Astrocyte (in vitro differentiated cells and primary cell): ENCODE data around the gene TATDN3.

Experiments
- CTCF ChIP-seq: IDR thresholded peaks from 2 replicates; pipeline ENCODE4 v1.5.1; 2011; ENCODE audit warnings: low read depth, mild to moderate bottlenecking, inconsistent platforms, low read length, moderate library complexity; ENCODE audit not compliant: insufficient read depth
- EZH2 ChIP-seq: IDR thresholded peaks from 2 replicates; pipeline ENCODE4 v1.6.1; 2012; ENCODE audit warnings: mild to moderate bottlenecking, low read length, inconsistent platforms; ENCODE audit not compliant: insufficient read depth

DNA sequence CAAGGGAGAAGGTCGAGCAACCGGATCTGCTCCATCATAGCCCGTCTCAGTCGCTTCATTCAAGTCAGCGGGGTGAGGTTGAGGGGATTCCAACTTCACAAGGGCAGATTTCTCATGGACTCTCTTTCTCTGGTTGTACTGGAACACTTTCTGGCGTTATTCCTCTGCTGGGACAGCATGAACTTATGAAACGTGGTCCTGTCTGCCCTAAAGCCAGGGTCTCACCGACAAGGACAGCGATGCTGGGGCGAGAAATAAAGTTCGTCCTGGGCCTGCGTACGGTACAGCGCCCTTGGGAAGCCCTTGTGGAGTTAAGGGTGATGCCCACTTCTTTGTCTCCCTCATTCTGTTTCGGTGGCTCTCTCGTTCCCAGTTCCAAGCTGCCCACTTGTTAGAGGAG lies 65.1 kb downstream of the TATDN3 start:
- TF ChIP-seq EZH2 (no peak), CTCF (no peak)
